A673 (cell line): ENCODE measurements around the gene TBC1D13.

Experiments used
- EZH2 ChIP-seq: fragments of 200-600 bp; sonication (generic); IDR thresholded peaks from 2 replicates; pipeline ENCODE4 v1.6.1; 2017; ENCODE audit warnings: borderline replicate concordance, low read depth, mild to moderate bottlenecking, mixed read lengths, antibody characterized with exemption, low read length; ENCODE audit not compliant: poor library complexity, severe bottlenecking
- TF ChIP-seq, protein P1 (sequence below): fragments of 300-800, 200-600 bp; sonication (generic); conservative IDR thresholded peaks from 2 replicates; pipeline ENCODE4 v1.5.1; 2017; ENCODE audit warnings: low read depth, mild to moderate bottlenecking, antibody characterized with exemption, low read length, moderate library complexity, mixed read lengths

DNA sequence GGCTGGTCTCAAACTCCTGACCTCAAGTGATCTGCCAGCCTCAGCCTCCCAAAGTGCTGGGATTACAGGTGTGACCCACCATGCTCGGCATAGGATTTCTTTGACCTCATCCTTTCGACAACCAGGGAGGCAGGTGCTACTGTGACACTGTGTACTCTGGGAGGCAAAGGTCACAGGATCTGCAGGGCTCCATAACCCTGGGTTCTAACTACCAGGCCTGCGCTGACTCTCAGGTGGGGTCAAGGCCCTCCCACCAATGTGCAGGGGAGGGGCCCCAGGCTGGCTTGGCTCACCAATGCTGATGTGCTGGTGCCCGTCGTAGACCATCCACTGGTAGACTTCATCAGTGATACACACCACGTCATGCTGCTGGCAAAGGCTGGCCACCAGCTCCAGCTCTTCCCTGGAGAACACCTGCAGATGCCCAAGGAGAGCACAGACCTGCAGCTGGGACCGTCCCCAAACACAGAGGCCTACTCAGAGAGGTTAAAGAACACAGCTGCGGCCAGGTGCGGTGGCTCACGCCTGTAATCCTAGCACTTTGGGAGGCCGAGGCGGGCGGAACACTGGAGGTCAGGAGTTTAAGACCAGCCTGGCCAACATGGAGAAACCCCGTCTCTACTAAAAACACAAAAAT lies 49.6 kb downstream of the TBC1D13 start:
- TF ChIP-seq, protein P1, sequence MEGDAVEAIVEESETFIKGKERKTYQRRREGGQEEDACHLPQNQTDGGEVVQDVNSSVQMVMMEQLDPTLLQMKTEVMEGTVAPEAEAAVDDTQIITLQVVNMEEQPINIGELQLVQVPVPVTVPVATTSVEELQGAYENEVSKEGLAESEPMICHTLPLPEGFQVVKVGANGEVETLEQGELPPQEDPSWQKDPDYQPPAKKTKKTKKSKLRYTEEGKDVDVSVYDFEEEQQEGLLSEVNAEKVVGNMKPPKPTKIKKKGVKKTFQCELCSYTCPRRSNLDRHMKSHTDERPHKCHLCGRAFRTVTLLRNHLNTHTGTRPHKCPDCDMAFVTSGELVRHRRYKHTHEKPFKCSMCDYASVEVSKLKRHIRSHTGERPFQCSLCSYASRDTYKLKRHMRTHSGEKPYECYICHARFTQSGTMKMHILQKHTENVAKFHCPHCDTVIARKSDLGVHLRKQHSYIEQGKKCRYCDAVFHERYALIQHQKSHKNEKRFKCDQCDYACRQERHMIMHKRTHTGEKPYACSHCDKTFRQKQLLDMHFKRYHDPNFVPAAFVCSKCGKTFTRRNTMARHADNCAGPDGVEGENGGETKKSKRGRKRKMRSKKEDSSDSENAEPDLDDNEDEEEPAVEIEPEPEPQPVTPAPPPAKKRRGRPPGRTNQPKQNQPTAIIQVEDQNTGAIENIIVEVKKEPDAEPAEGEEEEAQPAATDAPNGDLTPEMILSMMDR = no peak
- no peak for TF ChIP-seq EZH2
